NCI-H774 (cell line): ENCODE results near the gene PACS2.
"Not testable (repeated sequence)": the region's sequence is repeated elsewhere in the genome, so short reads cannot be mapped to it uniquely, and the experiment has no call there.

Experiments used
- DNase-seq: peaks from one replicate; lab custom pipeline; 2025; lab: John Stamatoyannopoulos, UW

The PACS2 gene

GRCh38 chr14:105315941-105316576, 1.5 kb downstream of the PACS2 start:
- DNase-seq = no peak

- DNase-seq = no peak
Measured at GRCh38 chr14:105316577-105316941, 2.0 kb downstream of the PACS2 start.

- DNase-seq = no peak
Measured at GRCh38 chr14:105316968-105317510, 2.5 kb downstream of the PACS2 start.

- no peak for DNase-seq
Measured at GRCh38 chr14:105317546-105317945, 3.0 kb downstream of the PACS2 start.

GRCh38 chr14:105322791-105323556, 8.4 kb downstream of the PACS2 start:
- no peak for DNase-seq

GRCh38 chr14:105323663-105324062, 9.1 kb downstream of the PACS2 start:
- DNase-seq = no peak

- no peak for DNase-seq
Measured at GRCh38 chr14:105324080-105324778, 9.7 kb downstream of the PACS2 start.

- DNase-seq = no peak
Measured at GRCh38 chr14:105324871-105325270, 10.3 kb downstream of the PACS2 start.

- DNase-seq = no peak
Measured at GRCh38 chr14:105325303-105325702, 10.8 kb downstream of the PACS2 start.

- no peak for DNase-seq
Measured at GRCh38 chr14:105325716-105326567, 11.4 kb downstream of the PACS2 start.

GRCh38 chr14:105326568-105326867, 12.0 kb downstream of the PACS2 start:
- DNase-seq = no peak

- no peak for DNase-seq
Measured at GRCh38 chr14:105326891-105327694, 12.5 kb downstream of the PACS2 start.

GRCh38 chr14:105327695-105328045, 13.1 kb downstream of the PACS2 start:
- not testable (repeated sequence) for DNase-seq

- DNase-seq = no peak
Measured at GRCh38 chr14:105328070-105328677, 13.6 kb downstream of the PACS2 start.

- DNase-seq = no peak
Measured at GRCh38 chr14:105328678-105329390, 14.3 kb downstream of the PACS2 start.

- no peak for DNase-seq
Measured at GRCh38 chr14:105329411-105330150, 15.0 kb downstream of the PACS2 start.

- DNase-seq = no peak
Measured at GRCh38 chr14:105330491-105330895, 15.9 kb downstream of the PACS2 start.

- no peak for DNase-seq
Measured at GRCh38 chr14:105331575-105332349, 17.2 kb downstream of the PACS2 start.
